PC-9 (cell line): ENCODE data around the gene CHST14. TPM values are rescaled to one million over a fixed set of nuclear protein-coding genes. Genes with fewer than 3 reads are reported as not detected.

Experiments used
- BruUV-seq: library from RNA; stranded (reverse); fragments of 400-500 nt; replicated peaks from 2 replicates; lab custom pipeline; 2021; lab: Mats Ljungman, UMichigan
- CTCF ChIA-PET: fragments of 300-600 bp; sonication (Branson Sonifier 250); formaldehyde crosslinking; loops from one replicate; lab custom pipeline; 2022; ENCODE audit warnings: antibody characterized with exemption; lab: Charles Lee
- POLR2A ChIA-PET: fragments of 300-600 bp; sonication (Branson Sonifier 250); formaldehyde crosslinking; loops from one replicate; lab custom pipeline; 2022; ENCODE audit warnings: antibody characterized with exemption; ENCODE audit not compliant: unreplicated experiment; lab: Charles Lee
- DNase-seq, 2 experiments: peaks; one replicate each; pipeline versions ENCODE4 v3.0.0 to v3.0.0-alpha.2; 2015 to 2022; ENCODE audit warnings: mixed read lengths in 1 of 2
- H2AFZ ChIP-seq: fragments of 200-600 bp; sonication (generic); 2 replicates; pipeline ENCODE4 v1.8.1; 2017; ENCODE audit warnings: antibody characterized with exemption
- H3F3A ChIP-seq: fragments of 200-600 bp; sonication (generic); 2 replicates; pipeline ENCODE4 v1.8.1; 2017; ENCODE audit warnings: antibody characterized with exemption, mild to moderate bottlenecking, low read depth; ENCODE audit not compliant: insufficient read depth
- H3K27ac ChIP-seq: fragments of 200-600 bp; sonication (generic); 2 replicates; pipeline ENCODE4 v1.6.1; 2016; ENCODE audit warnings: mixed run types
- H3K27me3 ChIP-seq: fragments of 200-600 bp; sonication (generic); 2 replicates; pipeline ENCODE4 v1.6.1; 2016; ENCODE audit warnings: low read depth, mixed run types; ENCODE audit not compliant: insufficient read depth
- H3K36me3 ChIP-seq: fragments of 200-600 bp; sonication (generic); 2 replicates; pipeline ENCODE4 v1.6.1; 2016; ENCODE audit warnings: low read depth, mixed run types
- H3K4me1 ChIP-seq: fragments of 200-600 bp; sonication (generic); replicated peaks from 2 replicates; pipeline ENCODE4 v1.6.1; 2016; ENCODE audit warnings: mixed run types; ENCODE audit not compliant: insufficient read depth
- H3K4me2 ChIP-seq: fragments of 200-600 bp; sonication (generic); 2 replicates; pipeline ENCODE4 v1.6.1; 2017; ENCODE audit warnings: mixed run types
- H3K4me3 ChIP-seq: fragments of 200-600 bp; sonication (generic); 2 replicates; pipeline ENCODE4 v1.6.1; 2016; ENCODE audit warnings: mixed run types
- H3K79me2 ChIP-seq: fragments of 200-600 bp; sonication (generic); 2 replicates; pipeline ENCODE4 v1.6.1; 2017; ENCODE audit warnings: low read depth, mixed run types
- H3K9me2 ChIP-seq: fragments of 200-600 bp; sonication (generic); 2 replicates; pipeline ENCODE4 v1.8.1; 2017; ENCODE audit warnings: mild to moderate bottlenecking; ENCODE audit not compliant: insufficient read depth
- H3K9me3 ChIP-seq: fragments of 200-600 bp; sonication (generic); 2 replicates; pipeline ENCODE4 v1.8.1; 2016; ENCODE audit warnings: low read depth; ENCODE audit not compliant: insufficient read depth
- H4K20me1 ChIP-seq: fragments of 200-600 bp; sonication (generic); 2 replicates; pipeline ENCODE4 v1.8.1; 2017; ENCODE audit not compliant: insufficient read depth
- EZH2 ChIP-seq: fragments of 200-600 bp; sonication (generic); IDR thresholded peaks from 2 replicates; pipeline ENCODE4 v1.8.0; 2017; ENCODE audit warnings: antibody characterized with exemption, low read depth
- intact Hi-C: fragments of 100-400 bp; cut with micrococcal nuclease; formaldehyde crosslinking; loops from one replicate; pipeline ENCODE4 v1.10.0; 2022; ENCODE audit not compliant: unreplicated experiment
- total RNA-seq: library from RNA; stranded (reverse); gene quantifications from 2 replicates; pipeline ENCODE4 v1.2.3, GENCODE V29; 2021
- TF ChIP-seq, protein P1 (sequence below): fragments of 200-600 bp; sonication (generic); conservative IDR thresholded peaks from 2 replicates; pipeline ENCODE4 v1.6.1; 2017; ENCODE audit warnings: mixed run types, antibody characterized with exemption, mild to moderate bottlenecking, moderate library complexity

CHST14 gene
- total RNA-seq, 1 experiment from 2014 or later, result 34.3 TPM

DNA sequence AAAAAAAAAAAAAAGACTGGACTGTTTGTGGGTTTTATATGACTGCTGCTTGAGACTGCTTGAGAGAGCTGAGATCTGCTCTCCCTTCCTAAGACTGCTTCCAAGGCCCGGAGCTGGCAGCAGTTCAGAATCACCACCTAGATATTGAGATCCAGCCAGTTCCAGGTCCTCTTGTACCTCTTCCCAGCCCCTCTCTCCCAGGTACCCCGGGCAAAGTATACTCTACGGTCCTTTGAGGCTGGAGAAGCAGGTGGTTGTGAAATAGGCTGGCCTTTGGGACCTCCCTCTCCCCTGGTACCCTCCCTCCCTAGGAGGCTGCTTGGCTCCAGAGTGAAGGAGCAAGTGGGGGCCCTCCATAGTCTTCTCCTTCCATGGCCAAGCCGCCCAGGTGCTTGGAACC is 42.6 kb upstream of the CHST14 start:
- POLR2A ChIA-PET, result no interaction called here
- no peak overlapping the region for H3K27ac ChIP-seq
- no peaks in the 10 kb centered on the region for H3K27me3 ChIP-seq
- no peaks in the 10 kb centered on the region for H4K20me1 ChIP-seq
- H3K4me3 ChIP-seq, result no peak overlapping the region
- H2AFZ ChIP-seq, result no peak overlapping the region
- TF ChIP-seq EZH2, result no peak
- TF ChIP-seq, protein P1, sequence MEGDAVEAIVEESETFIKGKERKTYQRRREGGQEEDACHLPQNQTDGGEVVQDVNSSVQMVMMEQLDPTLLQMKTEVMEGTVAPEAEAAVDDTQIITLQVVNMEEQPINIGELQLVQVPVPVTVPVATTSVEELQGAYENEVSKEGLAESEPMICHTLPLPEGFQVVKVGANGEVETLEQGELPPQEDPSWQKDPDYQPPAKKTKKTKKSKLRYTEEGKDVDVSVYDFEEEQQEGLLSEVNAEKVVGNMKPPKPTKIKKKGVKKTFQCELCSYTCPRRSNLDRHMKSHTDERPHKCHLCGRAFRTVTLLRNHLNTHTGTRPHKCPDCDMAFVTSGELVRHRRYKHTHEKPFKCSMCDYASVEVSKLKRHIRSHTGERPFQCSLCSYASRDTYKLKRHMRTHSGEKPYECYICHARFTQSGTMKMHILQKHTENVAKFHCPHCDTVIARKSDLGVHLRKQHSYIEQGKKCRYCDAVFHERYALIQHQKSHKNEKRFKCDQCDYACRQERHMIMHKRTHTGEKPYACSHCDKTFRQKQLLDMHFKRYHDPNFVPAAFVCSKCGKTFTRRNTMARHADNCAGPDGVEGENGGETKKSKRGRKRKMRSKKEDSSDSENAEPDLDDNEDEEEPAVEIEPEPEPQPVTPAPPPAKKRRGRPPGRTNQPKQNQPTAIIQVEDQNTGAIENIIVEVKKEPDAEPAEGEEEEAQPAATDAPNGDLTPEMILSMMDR, result no peak
- no peak overlapping the region for H3K4me2 ChIP-seq
- intact Hi-C loops, result loop anchor here (10.0 kb wide), 1 partner anchor 213 kb away; no protein-coding TSS in a partner anchor
- no peak for DNase-seq
- H3F3A ChIP-seq, result no peaks in the 10 kb centered on the region
- BruUV-seq, result no TSS peak
- H3K9me3 ChIP-seq, result no peaks in the 10 kb centered on the region
- H3K4me1 ChIP-seq, result no peaks in the 10 kb centered on the region
- no peaks in the 10 kb centered on the region for H3K9me2 ChIP-seq
- H3K36me3 ChIP-seq, result no peaks in the 10 kb centered on the region
- CTCF ChIA-PET, result no interaction called here
- H3K79me2 ChIP-seq, result no peaks in the 10 kb centered on the region

DNA sequence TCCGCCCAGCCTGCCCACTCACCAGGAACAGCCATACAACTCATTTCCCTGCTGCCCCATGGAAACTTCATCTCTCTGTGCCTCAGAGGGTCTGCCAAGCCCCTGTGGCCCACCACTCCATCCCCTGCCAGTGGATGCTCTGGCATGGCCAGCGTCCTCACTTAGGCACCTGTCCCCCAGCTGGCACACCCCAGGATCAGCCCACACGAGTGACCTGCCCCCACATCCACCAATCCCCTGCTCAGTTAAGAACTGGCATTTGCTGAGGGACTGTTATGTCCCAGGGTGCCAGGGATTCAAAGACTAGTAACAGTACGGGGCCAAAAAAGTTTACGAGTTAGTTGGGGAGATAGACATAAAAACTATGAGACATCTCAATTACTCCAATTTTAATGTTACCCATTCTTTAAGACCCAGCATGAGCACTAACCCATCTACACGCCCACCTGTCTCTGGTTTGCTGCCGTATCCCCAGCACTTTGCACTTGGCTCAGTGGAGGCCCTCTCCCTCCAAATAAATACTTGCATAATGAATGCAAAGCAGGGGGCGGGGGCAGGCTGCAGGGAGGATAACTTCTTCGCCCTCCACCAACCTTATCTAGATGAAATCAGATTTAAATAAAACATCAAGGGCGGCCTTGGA is 41.6 kb upstream of the CHST14 start:
- Histone ChIP-seq H3K79me2 (no peaks in the 10 kb centered on the region), H3K27me3 (no peaks in the 10 kb centered on the region), H3K9me3 (no peaks in the 10 kb centered on the region), H4K20me1 (no peaks in the 10 kb centered on the region), H2AFZ (no peak overlapping the region), H3K4me1 (no peaks in the 10 kb centered on the region), H3K4me2 (no peak overlapping the region), H3K36me3 (no peaks in the 10 kb centered on the region), H3K27ac (no peak overlapping the region), H3K4me3 (no peak overlapping the region), H3K9me2 (no peaks in the 10 kb centered on the region), H3F3A (no peaks in the 10 kb centered on the region)
- CTCF ChIA-PET, result no interaction called here
- intact Hi-C loops, result loop anchor here (10.0 kb wide), 1 partner anchor 214 kb away; no protein-coding TSS in a partner anchor
- POLR2A ChIA-PET, result no interaction called here
- no TSS peak for BruUV-seq
- TF ChIP-seq, protein P1, result no peak
- TF ChIP-seq EZH2, result no peak
- DNase-seq, result no peak

DNA sequence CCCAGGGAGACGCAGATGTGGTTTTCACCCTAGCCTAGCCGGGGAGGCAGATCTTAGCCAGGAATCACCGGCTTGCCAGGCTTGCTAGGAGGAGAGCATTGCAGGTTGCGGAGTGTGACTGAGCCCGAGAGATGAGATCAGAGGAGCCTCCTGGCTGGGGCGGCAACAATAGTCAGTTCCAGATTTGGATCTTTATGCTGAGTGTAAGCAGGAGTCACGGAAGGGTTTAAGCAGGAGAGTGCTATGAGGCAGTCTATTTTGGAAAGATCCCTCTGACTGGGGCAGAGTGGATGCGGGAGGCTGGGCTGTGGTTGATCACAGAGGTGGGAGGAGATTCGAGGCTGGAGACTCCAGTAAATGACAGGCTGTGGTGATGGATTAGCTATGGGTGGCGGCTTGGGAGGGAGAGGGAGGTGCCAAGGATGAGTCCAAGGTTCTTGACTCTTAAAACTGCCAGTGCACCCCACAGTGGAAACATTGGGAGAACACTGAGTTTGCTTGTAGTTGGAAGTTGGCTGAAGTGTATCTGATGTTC is 40.4 kb upstream of the CHST14 start:
- H3K4me3 ChIP-seq, result no peak overlapping the region
- no peak overlapping the region for H2AFZ ChIP-seq
- H3K4me2 ChIP-seq, result no peak overlapping the region
- BruUV-seq, result no TSS peak
- no peaks in the 10 kb centered on the region for H3K4me1 ChIP-seq
- H3K27me3 ChIP-seq, result no peaks in the 10 kb centered on the region
- no peaks in the 10 kb centered on the region for H3K79me2 ChIP-seq
- intact Hi-C loops, result no loop called here
- H3K9me2 ChIP-seq, result no peaks in the 10 kb centered on the region
- ChIA-PET POLR2A (interaction anchor here (0.6 to 0.7 kb wide), 2 partner anchors 13 to 357 kb away, joined by 3 to 9 read pairs; no protein-coding TSS in a partner anchor), CTCF (interaction anchor here (0.6 to 0.7 kb wide), 2 partner anchors 9 to 10 kb away, joined by 3 to 5 read pairs; no protein-coding TSS in a partner anchor)
- H3K36me3 ChIP-seq, result no peaks in the 10 kb centered on the region
- no peak overlapping the region for H3K27ac ChIP-seq
- H4K20me1 ChIP-seq, result no peaks in the 10 kb centered on the region
- no peaks in the 10 kb centered on the region for H3K9me3 ChIP-seq
- no peak for TF ChIP-seq EZH2
- no peak for DNase-seq
- H3F3A ChIP-seq, result no peaks in the 10 kb centered on the region
